ENCODE results near the gene IRS2.

DNA sequence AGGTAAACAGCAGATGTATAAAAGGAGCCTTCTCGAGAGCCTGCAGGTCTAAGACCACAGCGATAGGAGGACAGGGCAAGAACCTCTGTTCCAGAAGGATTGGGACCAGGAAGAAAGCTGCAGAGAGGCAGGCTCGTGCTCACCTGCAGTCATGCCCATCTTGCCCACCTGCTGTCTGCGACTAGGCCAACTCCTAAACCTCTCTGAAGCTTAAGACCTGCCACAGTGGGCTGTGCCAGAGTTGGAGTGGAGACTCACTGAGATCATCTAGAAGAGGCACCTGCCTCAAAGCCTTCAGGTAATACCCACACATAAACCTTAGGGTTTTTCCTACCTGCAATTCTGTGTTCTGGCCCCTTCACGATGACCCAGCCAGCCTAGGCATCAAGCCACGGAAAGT is 68.7 kb downstream of the IRS2 start:
- TF ChIP-seq, protein P1, sequence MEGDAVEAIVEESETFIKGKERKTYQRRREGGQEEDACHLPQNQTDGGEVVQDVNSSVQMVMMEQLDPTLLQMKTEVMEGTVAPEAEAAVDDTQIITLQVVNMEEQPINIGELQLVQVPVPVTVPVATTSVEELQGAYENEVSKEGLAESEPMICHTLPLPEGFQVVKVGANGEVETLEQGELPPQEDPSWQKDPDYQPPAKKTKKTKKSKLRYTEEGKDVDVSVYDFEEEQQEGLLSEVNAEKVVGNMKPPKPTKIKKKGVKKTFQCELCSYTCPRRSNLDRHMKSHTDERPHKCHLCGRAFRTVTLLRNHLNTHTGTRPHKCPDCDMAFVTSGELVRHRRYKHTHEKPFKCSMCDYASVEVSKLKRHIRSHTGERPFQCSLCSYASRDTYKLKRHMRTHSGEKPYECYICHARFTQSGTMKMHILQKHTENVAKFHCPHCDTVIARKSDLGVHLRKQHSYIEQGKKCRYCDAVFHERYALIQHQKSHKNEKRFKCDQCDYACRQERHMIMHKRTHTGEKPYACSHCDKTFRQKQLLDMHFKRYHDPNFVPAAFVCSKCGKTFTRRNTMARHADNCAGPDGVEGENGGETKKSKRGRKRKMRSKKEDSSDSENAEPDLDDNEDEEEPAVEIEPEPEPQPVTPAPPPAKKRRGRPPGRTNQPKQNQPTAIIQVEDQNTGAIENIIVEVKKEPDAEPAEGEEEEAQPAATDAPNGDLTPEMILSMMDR (conservative IDR thresholded peaks at IDR 0.05 in 1 of 2, IDR thresholded peaks at IDR 0.05 in 1 of 2; ENCODE audit: low read depth in 1 of 2, low read length in 2 of 2) = no peak
- TF ChIP-seq EZH2 (IDR thresholded peaks at IDR 0.05; ENCODE audit: low read length, missing control alignments) = no peak

All from fibroblast of lung (primary cell).